Measurements from ENCODE around the gene SLC25A44. TPM values are rescaled to one million over a fixed set of nuclear protein-coding genes. Genes with fewer than 3 reads are reported as not detected.

SLC25A44 gene
- total and polyA plus RNA-seq, 2 of the 8 experiments (the other 6 are each of a cell fraction or from before 2014, with no cell fraction given): 23.4 to 32.1 TPM

GRCh38 chr1:156260896-156261295 lies 67.0 kb downstream of the SLC25A44 start (continued):
- TF ChIP-seq RAD21 (IDR thresholded peaks at IDR 0.05 in 1 of 2, conservative IDR thresholded peaks at IDR 0.05 in 1 of 2; ENCODE audit: low read depth in 2 of 2, low read length in 2 of 2) (no peak), EZH2 (IDR thresholded peaks at IDR 0.05; ENCODE audit: low read depth, low read length, severe bottlenecking) (no peak), CBX8 (IDR thresholded peaks at IDR 0.05; ENCODE audit: borderline replicate concordance, low read depth, low read length) (no peak), JUN (IDR thresholded peaks at IDR 0.05; ENCODE audit: low read depth, low read length) (no peak)
- TF ChIP-seq, protein P1, sequence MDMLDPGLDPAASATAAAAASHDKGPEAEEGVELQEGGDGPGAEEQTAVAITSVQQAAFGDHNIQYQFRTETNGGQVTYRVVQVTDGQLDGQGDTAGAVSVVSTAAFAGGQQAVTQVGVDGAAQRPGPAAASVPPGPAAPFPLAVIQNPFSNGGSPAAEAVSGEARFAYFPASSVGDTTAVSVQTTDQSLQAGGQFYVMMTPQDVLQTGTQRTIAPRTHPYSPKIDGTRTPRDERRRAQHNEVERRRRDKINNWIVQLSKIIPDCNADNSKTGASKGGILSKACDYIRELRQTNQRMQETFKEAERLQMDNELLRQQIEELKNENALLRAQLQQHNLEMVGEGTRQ (IDR thresholded peaks at IDR 0.05; ENCODE audit: low read length): no peak

Small RNA genes within 50 kb of the gene (small RNA-seq; reads per million reads assigned to genes)
- gene RF00568 (ENCODE audit: insufficient read depth): not detected

Other genes starting within 250 kb of the SLC25A44 start
- gene ARHGEF2, start 215.6 kb upstream of the SLC25A44 start, total RNA-seq (2021; fragmentation: NEBNext Ultra II Directional; extraction: Animal tissue kit (Norgen Biotek cat#: 25700)): 68.3 and 80.5 TPM in 2 replicates
- 42.7 and 55.0 TPM in 2 replicates for gene ARHGEF2, start 215.6 kb upstream of the SLC25A44 start, polyA plus RNA-seq (2011; rRNA removed)
- gene SSR2, start 173.2 kb upstream of the SLC25A44 start, total RNA-seq (2021; fragmentation: NEBNext Ultra II Directional; extraction: Animal tissue kit (Norgen Biotek cat#: 25700)): 190 and 196 TPM in 2 replicates
- gene SSR2, start 173.2 kb upstream of the SLC25A44 start, polyA plus RNA-seq (2011; rRNA removed): 411 and 648 TPM in 2 replicates
- gene UBQLN4, start 140.3 kb upstream of the SLC25A44 start, total RNA-seq (2021; fragmentation: NEBNext Ultra II Directional; extraction: Animal tissue kit (Norgen Biotek cat#: 25700)): 37.7 and 39.8 TPM in 2 replicates
- 47.8 and 52.0 TPM in 2 replicates for gene UBQLN4, start 140.3 kb upstream of the SLC25A44 start, polyA plus RNA-seq (2011; rRNA removed)
- 50.5 and 54.7 TPM in 2 replicates for gene LAMTOR2, start 139.3 kb upstream of the SLC25A44 start, total RNA-seq (2021; fragmentation: NEBNext Ultra II Directional; extraction: Animal tissue kit (Norgen Biotek cat#: 25700))
- 122 and 131 TPM in 2 replicates for gene LAMTOR2, start 139.3 kb upstream of the SLC25A44 start, polyA plus RNA-seq (2011; rRNA removed)
- 34.8 and 38.5 TPM in 2 replicates for gene RAB25, start 132.9 kb upstream of the SLC25A44 start, total RNA-seq (2021; fragmentation: NEBNext Ultra II Directional; extraction: Animal tissue kit (Norgen Biotek cat#: 25700))
- 98.2 and 117 TPM in 2 replicates for gene RAB25, start 132.9 kb upstream of the SLC25A44 start, polyA plus RNA-seq (2011; rRNA removed)
- gene MEX3A, start 111.6 kb upstream of the SLC25A44 start, total RNA-seq (2021; fragmentation: NEBNext Ultra II Directional; extraction: Animal tissue kit (Norgen Biotek cat#: 25700)): 52.4 and 54.7 TPM in 2 replicates
- gene MEX3A, start 111.6 kb upstream of the SLC25A44 start, polyA plus RNA-seq (2011; rRNA removed): 34.1 and 43.5 TPM in 2 replicates
- 46.8 and 48.0 TPM in 2 replicates for gene LMNA, start 79.4 kb upstream of the SLC25A44 start, total RNA-seq (2021; fragmentation: NEBNext Ultra II Directional; extraction: Animal tissue kit (Norgen Biotek cat#: 25700))
- 25.8 and 38.3 TPM in 2 replicates for gene LMNA, start 79.4 kb upstream of the SLC25A44 start, polyA plus RNA-seq (2011; rRNA removed)
- gene SEMA4A, start 40.5 kb upstream of the SLC25A44 start, total RNA-seq (2021; fragmentation: NEBNext Ultra II Directional; extraction: Animal tissue kit (Norgen Biotek cat#: 25700)): 5.9 and 7.3 TPM in 2 replicates
- gene SEMA4A, start 40.5 kb upstream of the SLC25A44 start, polyA plus RNA-seq (2011; rRNA removed): 10.6 and 12.0 TPM in 2 replicates
- gene PMF1, start 18.9 kb downstream of the SLC25A44 start, total RNA-seq (2021; fragmentation: NEBNext Ultra II Directional; extraction: Animal tissue kit (Norgen Biotek cat#: 25700)): 113 and 116 TPM in 2 replicates
- gene PMF1, start 18.9 kb downstream of the SLC25A44 start, polyA plus RNA-seq (2011; rRNA removed): 296 and 337 TPM in 2 replicates
- 0.78 and 1.2 TPM in 2 replicates for gene BGLAP, start 48.1 kb downstream of the SLC25A44 start, total RNA-seq (2021; fragmentation: NEBNext Ultra II Directional; extraction: Animal tissue kit (Norgen Biotek cat#: 25700))
- 1.5 and 3.2 TPM in 2 replicates for gene BGLAP, start 48.1 kb downstream of the SLC25A44 start, polyA plus RNA-seq (2011; rRNA removed)
- 7.1 and 7.2 TPM in 2 replicates for gene PAQR6, start 54.0 kb downstream of the SLC25A44 start, total RNA-seq (2021; fragmentation: NEBNext Ultra II Directional; extraction: Animal tissue kit (Norgen Biotek cat#: 25700))
- gene PAQR6, start 54.0 kb downstream of the SLC25A44 start, polyA plus RNA-seq (2011; rRNA removed): 11.3 and 20.2 TPM in 2 replicates
- gene SMG5, start 88.7 kb downstream of the SLC25A44 start, total RNA-seq (2021; fragmentation: NEBNext Ultra II Directional; extraction: Animal tissue kit (Norgen Biotek cat#: 25700)): 94.7 and 98.0 TPM in 2 replicates
- 32.7 and 45.2 TPM in 2 replicates for gene SMG5, start 88.7 kb downstream of the SLC25A44 start, polyA plus RNA-seq (2011; rRNA removed)
- gene TMEM79, start 90.2 kb downstream of the SLC25A44 start, total RNA-seq (2021; fragmentation: NEBNext Ultra II Directional; extraction: Animal tissue kit (Norgen Biotek cat#: 25700)): 1.7 and 2.1 TPM in 2 replicates
- gene TMEM79, start 90.2 kb downstream of the SLC25A44 start, polyA plus RNA-seq (2011; rRNA removed): 2.3 and 3.9 TPM in 2 replicates
- 47.6 and 48.1 TPM in 2 replicates for gene GLMP, start 101.6 kb downstream of the SLC25A44 start, total RNA-seq (2021; fragmentation: NEBNext Ultra II Directional; extraction: Animal tissue kit (Norgen Biotek cat#: 25700))
- 59.5 and 69.3 TPM in 2 replicates for gene GLMP, start 101.6 kb downstream of the SLC25A44 start, polyA plus RNA-seq (2011; rRNA removed)
- not detected in 2 replicates for gene VHLL, start 105.2 kb downstream of the SLC25A44 start, total RNA-seq (2021; fragmentation: NEBNext Ultra II Directional; extraction: Animal tissue kit (Norgen Biotek cat#: 25700))
- not detected in 2 replicates for gene VHLL, start 105.2 kb downstream of the SLC25A44 start, polyA plus RNA-seq (2011; rRNA removed)
- gene CCT3, start 144.2 kb downstream of the SLC25A44 start, total RNA-seq (2021; fragmentation: NEBNext Ultra II Directional; extraction: Animal tissue kit (Norgen Biotek cat#: 25700)): 471 and 480 TPM in 2 replicates
- 321 and 431 TPM in 2 replicates for gene CCT3, start 144.2 kb downstream of the SLC25A44 start, polyA plus RNA-seq (2011; rRNA removed)
- 1.0 and 2.1 TPM in 2 replicates for gene TSACC, start 144.4 kb downstream of the SLC25A44 start, total RNA-seq (2021; fragmentation: NEBNext Ultra II Directional; extraction: Animal tissue kit (Norgen Biotek cat#: 25700))
- 3.3 and 5.0 TPM in 2 replicates for gene TSACC, start 144.4 kb downstream of the SLC25A44 start, polyA plus RNA-seq (2011; rRNA removed)
- 2.2 and 2.6 TPM in 2 replicates for gene RHBG, start 175.1 kb downstream of the SLC25A44 start, total RNA-seq (2021; fragmentation: NEBNext Ultra II Directional; extraction: Animal tissue kit (Norgen Biotek cat#: 25700))
- 2.7 and 3.1 TPM in 2 replicates for gene RHBG, start 175.1 kb downstream of the SLC25A44 start, polyA plus RNA-seq (2011; rRNA removed)